SH-SY5Y (cell line): ENCODE results near the gene HSPB6.

Source experiments
- GATA2 ChIP-seq: IDR thresholded peaks from 2 replicates; pipeline ENCODE4 v1.6.1; 2011; ENCODE audit warnings: mild to moderate bottlenecking, low read depth, low read length
- GATA3 ChIP-seq: IDR thresholded peaks from 2 replicates; pipeline ENCODE4 v1.6.1; 2011; ENCODE audit warnings: low read depth, mild to moderate bottlenecking, low read length, moderate library complexity

- TF ChIP-seq GATA2 (no peak), GATA3 (no peak)
Measured at GRCh38 chr19:35729021-35729420, 27.8 kb downstream of the HSPB6 start.
